Dedifferentiated amniotic fluid mesenchymal stem cell (primary cell): ENCODE results near the gene OR52I2.

Source experiments
- DNase-seq: peaks from one replicate; pipeline ENCODE4 v3.0.0-alpha.2; 2016; ENCODE audit errors: extremely low spot score

OR52I2 gene

GRCh38 chr11:4581443-4581842 is at the start of gene OR52I2:
OR52I2 (plus strand) TSS chr11:4581743.
- no peak for DNase-seq

GRCh38 chr11:4539603-4540219 is 41.8 kb upstream of the OR52I2 start:
- DNase-seq, result peak; percentile 29

- no peak for DNase-seq
These were observed 40.5 kb upstream of the OR52I2 start for GRCh38 chr11:4541071-4541470.

- no peak for DNase-seq
These were observed 38.0 kb upstream of the OR52I2 start for GRCh38 chr11:4543561-4543960.

GRCh38 chr11:4544891-4545290 is 36.7 kb upstream of the OR52I2 start, which contains the start of gene OR52M1:
OR52M1 (plus strand) TSS chr11:4545191; CDS start chr11:4545191, 0 bp downstream.
- no peak for DNase-seq

- DNase-seq, result no peak
These were observed 34.7 kb upstream of the OR52I2 start for GRCh38 chr11:4546878-4547277.

- DNase-seq, result no peak
These were observed 34.1 kb upstream of the OR52I2 start for GRCh38 chr11:4547416-4547815.

GRCh38 chr11:4551346-4551979 is 30.1 kb upstream of the OR52I2 start:
- DNase-seq, result no peak

GRCh38 chr11:4559527-4560440 is 21.8 kb upstream of the OR52I2 start:
- DNase-seq, result no peak

GRCh38 chr11:4560467-4560866 is 21.1 kb upstream of the OR52I2 start:
- DNase-seq, result no peak

- no peak for DNase-seq
These were observed 16.2 kb upstream of the OR52I2 start for GRCh38 chr11:4565371-4565770.

GRCh38 chr11:4569075-4569474 is 12.5 kb upstream of the OR52I2 start:
- no peak for DNase-seq

- DNase-seq, result no peak
These were observed 4.7 kb upstream of the OR52I2 start for GRCh38 chr11:4576880-4577279.

GRCh38 chr11:4577761-4578160 is 3.8 kb upstream of the OR52I2 start:
- DNase-seq, result no peak

GRCh38 chr11:4578624-4579023 is 2.9 kb upstream of the OR52I2 start:
- no peak for DNase-seq

GRCh38 chr11:4580124-4580523 is 1.4 kb upstream of the OR52I2 start:
- DNase-seq, result no peak

GRCh38 chr11:4589017-4589416 is 7.5 kb downstream of the OR52I2 start:
- no peak for DNase-seq

- no peak for DNase-seq
These were observed 12.2 kb downstream of the OR52I2 start, which contains the start of gene OR52I1 for GRCh38 chr11:4593739-4594138. OR52I1 (plus strand) TSS chr11:4594039; CDS start chr11:4594039, 0 bp downstream.

GRCh38 chr11:4605057-4605456 is 23.5 kb downstream of the OR52I2 start:
- no peak for DNase-seq

- DNase-seq, result no peak
These were observed 24.9 kb downstream of the OR52I2 start for GRCh38 chr11:4606231-4607015.

GRCh38 chr11:4607096-4607495 is 25.6 kb downstream of the OR52I2 start:
- DNase-seq, result no peak
